ENCODE data around the gene EFNA3.

GRCh38 chr1:155051342-155051776 lies 27.3 kb upstream of the EFNA3 start:
- TF ChIP-seq, protein P1, sequence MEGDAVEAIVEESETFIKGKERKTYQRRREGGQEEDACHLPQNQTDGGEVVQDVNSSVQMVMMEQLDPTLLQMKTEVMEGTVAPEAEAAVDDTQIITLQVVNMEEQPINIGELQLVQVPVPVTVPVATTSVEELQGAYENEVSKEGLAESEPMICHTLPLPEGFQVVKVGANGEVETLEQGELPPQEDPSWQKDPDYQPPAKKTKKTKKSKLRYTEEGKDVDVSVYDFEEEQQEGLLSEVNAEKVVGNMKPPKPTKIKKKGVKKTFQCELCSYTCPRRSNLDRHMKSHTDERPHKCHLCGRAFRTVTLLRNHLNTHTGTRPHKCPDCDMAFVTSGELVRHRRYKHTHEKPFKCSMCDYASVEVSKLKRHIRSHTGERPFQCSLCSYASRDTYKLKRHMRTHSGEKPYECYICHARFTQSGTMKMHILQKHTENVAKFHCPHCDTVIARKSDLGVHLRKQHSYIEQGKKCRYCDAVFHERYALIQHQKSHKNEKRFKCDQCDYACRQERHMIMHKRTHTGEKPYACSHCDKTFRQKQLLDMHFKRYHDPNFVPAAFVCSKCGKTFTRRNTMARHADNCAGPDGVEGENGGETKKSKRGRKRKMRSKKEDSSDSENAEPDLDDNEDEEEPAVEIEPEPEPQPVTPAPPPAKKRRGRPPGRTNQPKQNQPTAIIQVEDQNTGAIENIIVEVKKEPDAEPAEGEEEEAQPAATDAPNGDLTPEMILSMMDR (IDR thresholded peaks at IDR 0.05; ENCODE audit: poor library complexity) = no peak
- no peak for TF ChIP-seq EZH2 (IDR thresholded peaks at IDR 0.05; ENCODE audit: borderline replicate concordance)
